SHP77 (cell line): ENCODE measurements around the gene ENTPD7.
"Not testable (repeated sequence)": the region's sequence is repeated elsewhere in the genome, so short reads cannot be mapped to it uniquely, and the experiment has no call there.

Source experiments
- DNase-seq, 2 experiments: peaks; one replicate each; lab custom pipeline; 2025; lab: John Stamatoyannopoulos, UW

Gene ENTPD7

DNA sequence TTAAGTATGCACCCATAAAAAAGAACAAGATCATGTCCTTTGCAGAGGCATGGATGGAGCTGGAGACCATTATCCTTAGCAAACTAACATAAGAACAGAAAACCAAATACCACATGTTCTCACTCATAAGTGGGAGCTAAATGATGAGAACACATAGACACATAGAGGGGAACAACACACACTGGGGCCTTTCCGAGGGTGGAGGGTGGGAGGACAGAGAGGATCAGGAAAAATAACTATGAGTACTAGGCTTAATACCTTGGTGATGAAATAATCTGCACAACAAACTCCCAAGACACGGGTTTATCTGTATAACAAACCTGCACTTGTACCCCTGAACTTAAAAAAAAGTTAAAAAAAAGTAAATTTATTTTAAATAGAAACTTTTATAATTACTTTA is 86.9 kb downstream of the ENTPD7 start:
- not testable (repeated sequence) for DNase-seq

DNA sequence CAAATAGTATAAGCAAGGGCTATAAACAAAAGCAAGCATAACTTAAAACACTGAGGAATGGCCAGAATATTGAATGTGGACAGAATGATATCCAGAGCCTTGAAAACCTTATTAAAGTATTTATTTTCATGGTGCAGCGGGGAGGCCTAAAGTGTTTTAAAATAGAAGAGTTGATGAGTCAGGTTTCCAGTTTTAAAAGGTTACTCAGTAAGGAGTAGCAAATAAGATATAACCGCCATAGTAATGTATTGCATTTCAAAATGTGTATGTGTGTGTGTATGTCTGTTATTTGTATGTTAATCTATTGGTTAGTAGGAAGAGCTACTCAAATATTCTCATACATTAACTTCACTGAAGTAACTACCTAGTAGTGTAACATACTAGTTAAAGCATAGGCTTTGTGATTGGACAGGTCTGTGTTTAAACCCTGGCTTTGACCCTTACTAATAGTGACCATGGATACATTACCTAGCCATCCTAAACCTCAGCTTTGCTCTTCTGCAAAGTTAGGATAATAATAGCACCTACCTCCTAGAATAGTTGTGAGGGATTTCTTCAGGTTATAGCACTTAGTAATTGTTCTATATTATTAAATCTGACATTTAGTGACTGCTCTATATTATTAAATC is 89.6 kb downstream of the ENTPD7 start:
- no peak for DNase-seq

DNA sequence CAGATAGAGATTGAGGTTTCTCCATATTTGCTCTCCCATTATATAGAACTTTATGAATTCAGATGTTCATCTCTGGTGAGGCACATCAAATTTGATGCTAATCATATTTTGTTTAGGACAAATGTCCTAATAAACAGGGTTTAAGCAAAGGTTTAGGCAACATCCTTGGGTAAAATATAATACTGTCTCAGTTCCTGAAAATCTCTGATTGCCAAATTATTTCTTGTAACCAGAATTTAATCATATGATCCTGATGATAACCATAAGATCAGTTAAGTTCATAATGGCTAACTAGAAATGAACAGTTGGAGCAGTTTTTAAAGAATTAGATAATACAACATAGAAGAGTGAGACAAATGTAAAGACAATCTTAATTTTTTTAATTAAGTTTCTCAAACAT is 91.3 kb downstream of the ENTPD7 start:
- no peak for DNase-seq

GRCh38 chr10:99754670-99755069 is 95.4 kb downstream of the ENTPD7 start:
- DNase-seq: no peak
